PC-3 (cell line): ENCODE results near the gene DNAH5.

Source experiments
- CTCF ChIP-seq: fragments of 300-600 bp; sonication (generic); conservative IDR thresholded peaks from 2 replicates; pipeline ENCODE4 v1.5.1; 2017; ENCODE audit warnings: antibody characterized with exemption, low read depth, mild to moderate bottlenecking, low read length
- EZH2 ChIP-seq: fragments of 300-600 bp; sonication (generic); IDR thresholded peaks from one replicate; pipeline ENCODE4 v1.6.1; 2017; ENCODE audit warnings: antibody characterized with exemption, mild to moderate bottlenecking, low read length; ENCODE audit not compliant: unreplicated experiment

- TF ChIP-seq CTCF, result no peak
- no peak for TF ChIP-seq EZH2
These were observed 49.4 kb upstream of the DNAH5 start for GRCh38 chr5:13993926-13994325.
